ENCODE data around the gene NTM.

- TF ChIP-seq CTCF (IDR thresholded peaks at IDR 0.05): no peak
- TF ChIP-seq POLR2A (IDR thresholded peaks at IDR 0.05): no peak
Measured at GRCh38 chr11:131644204-131644795, 273.9 kb downstream of the NTM start.
